GM20000 (cell line): Measurements from ENCODE around the gene MED20.

Source experiments
- DNase-seq: peaks from one replicate; pipeline ENCODE4 v3.0.0; 2012; ENCODE audit warnings: low spot score
- CTCF ChIP-seq: IDR thresholded peaks from 2 replicates; pipeline ENCODE4 v1.5.1; 2012; ENCODE audit warnings: mild to moderate bottlenecking, control low read depth; ENCODE audit errors: extremely low read depth, missing control alignments

Gene MED20

DNA sequence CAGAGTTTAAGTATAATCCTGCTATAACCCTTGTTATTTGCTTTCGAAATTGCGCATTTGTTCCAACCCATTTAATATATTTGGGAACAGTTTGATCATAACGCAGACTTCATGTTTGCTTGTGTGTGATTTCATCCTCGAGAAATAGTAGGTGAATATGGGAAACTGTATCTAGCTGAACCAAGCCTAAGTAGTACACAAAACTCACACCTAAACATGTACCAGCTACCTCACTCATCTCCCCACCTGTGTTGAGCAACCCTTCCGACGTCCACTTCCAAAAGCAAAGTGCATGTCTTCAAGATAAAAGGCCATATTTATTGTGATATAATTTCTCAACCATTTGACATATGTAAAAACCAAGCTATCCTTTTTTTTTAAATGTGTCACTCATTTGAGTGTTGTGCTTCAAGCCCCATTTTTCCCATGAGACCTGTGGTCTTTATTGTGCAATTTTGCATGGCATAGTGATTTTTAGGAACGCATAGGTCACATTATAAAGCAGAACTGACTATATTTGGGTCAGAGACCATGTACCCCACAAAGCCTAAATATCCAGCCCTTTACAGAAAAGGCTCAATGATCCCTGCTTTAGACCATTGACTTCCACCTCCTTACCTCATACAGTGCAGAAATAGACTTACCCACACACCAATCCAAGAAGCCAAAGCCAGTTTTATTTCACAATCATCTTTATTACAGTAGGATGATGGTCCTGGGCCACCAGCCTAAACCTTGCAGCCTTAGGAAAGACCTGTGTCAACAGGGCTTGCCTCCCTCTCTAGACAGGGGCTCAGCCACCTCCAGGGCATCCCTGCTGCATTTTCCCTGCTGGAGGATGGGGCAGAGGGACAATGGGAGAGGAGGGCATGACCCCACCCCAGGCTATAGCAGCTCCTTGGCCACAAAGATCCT, 13.6 kb upstream of the MED20 start:
- no peak for DNase-seq
- TF ChIP-seq CTCF = no peak

DNA sequence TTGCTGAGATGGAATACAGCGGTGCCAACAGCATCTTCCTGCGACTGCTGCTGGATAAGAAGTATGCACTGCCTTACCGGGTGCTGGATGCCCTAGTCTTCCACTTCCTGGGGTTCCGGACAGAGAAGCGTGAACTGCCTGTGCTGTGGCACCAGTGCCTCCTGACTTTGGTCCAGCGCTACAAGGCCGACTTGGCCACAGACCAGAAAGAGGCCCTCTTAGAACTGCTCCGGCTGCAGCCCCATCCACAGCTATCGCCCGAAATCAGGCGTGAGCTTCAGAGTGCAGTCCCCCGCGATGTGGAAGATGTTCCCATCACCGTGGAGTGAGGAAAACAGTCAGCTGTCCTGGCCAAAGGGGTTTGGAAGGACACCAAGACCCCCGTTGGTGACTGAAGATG, 11.4 kb upstream of the MED20 start:
- no peak for DNase-seq
- no peak for TF ChIP-seq CTCF

- TF ChIP-seq CTCF = no peak
- no peak for DNase-seq
Measured at GRCh38 chr6:41931792-41932191, 10.9 kb upstream of the MED20 start.

DNA sequence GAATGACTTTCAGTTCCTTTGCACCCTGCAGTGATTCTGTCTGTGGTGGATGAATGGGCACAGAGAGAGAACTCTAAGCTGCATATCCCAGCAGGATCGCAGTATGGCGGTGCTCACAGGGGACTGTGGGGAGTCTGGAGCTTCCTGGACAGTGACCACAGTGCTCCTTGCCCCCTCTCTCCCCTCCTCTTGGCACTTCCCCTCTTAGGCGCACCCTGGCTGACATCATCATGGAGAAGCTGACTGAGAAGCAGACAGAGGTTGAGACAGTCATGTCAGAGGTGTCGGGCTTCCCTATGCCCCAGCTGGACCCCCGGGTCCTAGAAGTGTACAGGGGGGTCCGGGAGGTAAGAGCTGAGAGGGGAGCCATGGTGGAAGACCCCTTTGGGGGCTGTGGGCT, 9.0 kb upstream of the MED20 start:
- DNase-seq = no peak
- TF ChIP-seq CTCF = no peak

DNA sequence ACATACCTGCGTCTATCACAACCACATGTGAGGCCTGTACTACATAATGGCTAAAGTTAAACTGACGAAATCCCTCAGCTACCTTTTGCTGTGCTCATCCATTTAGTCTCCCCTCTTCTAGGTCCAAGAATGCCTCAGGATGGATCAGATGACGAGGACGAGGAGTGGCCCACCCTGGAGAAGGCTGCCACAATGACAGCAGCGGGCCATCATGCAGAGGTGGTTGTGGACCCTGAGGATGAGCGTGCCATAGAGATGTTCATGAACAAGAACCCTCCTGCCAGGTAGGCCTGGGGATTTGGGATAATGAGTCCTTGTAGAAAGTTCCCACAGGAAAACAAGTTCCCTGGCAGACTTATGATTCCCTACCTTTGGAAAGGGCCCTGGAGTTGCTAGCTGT, 6.3 kb upstream of the MED20 start:
- no peak for TF ChIP-seq CTCF
- DNase-seq = no peak

GRCh38 chr6:41922154-41922553, 1.2 kb upstream of the MED20 start:
- no peak for TF ChIP-seq CTCF
- DNase-seq = no peak

DNA sequence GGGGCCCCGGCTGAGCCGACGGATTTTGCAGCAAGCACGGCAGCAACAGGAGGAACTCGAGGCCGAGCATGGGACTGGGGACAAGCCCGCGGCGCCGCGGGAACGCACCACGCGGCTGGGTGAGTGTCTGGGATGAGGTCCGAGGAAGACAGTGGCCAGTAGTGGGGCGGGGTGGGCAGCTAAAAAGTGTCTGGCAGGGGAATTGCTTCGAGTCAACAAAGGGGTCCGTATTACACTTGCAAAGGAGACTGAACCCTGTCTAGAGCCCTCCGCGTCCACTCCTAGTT, 716 bp upstream of the MED20 start:
- no peak for DNase-seq
- TF ChIP-seq CTCF = no peak
